DOHH2 (cell line): ENCODE results near the gene TDP2.
"Not testable (repeated sequence)": the region's sequence is repeated elsewhere in the genome, so short reads cannot be mapped to it uniquely, and the experiment has no call there.

Experiments
- H3F3A ChIP-seq: fragments of 200-600 bp; sonication (generic), shearing (Covaris generic); 2 replicates; pipeline ENCODE4 v1.6.0; 2016; ENCODE audit warnings: antibody characterized with exemption, mild to moderate bottlenecking; ENCODE audit not compliant: control insufficient read depth, insufficient read depth
- H3K27ac ChIP-seq: fragments of 200-600 bp; sonication (generic); 2 replicates; pipeline ENCODE4 v1.5.1; 2014; ENCODE audit warnings: low read depth, mild to moderate bottlenecking, low read length, moderate library complexity
- H3K27me3 ChIP-seq: fragments of 200-600 bp; sonication (generic); 2 replicates; pipeline ENCODE4 v1.6.1; 2014; ENCODE audit warnings: mild to moderate bottlenecking, low read length, mixed read lengths; ENCODE audit not compliant: control insufficient read depth
- H3K36me3 ChIP-seq: fragments of 200-600 bp; sonication (generic); 2 replicates; pipeline ENCODE4 v1.6.1; 2014; ENCODE audit warnings: mild to moderate bottlenecking, low read length, moderate library complexity, mixed read lengths; ENCODE audit not compliant: control insufficient read depth
- H3K4me1 ChIP-seq: fragments of 200-600 bp; sonication (generic); 2 replicates; pipeline ENCODE4 v1.6.1; 2014; ENCODE audit warnings: mild to moderate bottlenecking, low read length, mixed read lengths; ENCODE audit not compliant: control insufficient read depth
- H3K4me2 ChIP-seq: fragments of 200-600 bp; sonication (generic); 2 replicates; pipeline ENCODE4 v1.6.0; 2014; ENCODE audit warnings: mild to moderate bottlenecking, low read length, moderate library complexity
- H3K4me3 ChIP-seq: fragments of 200-600 bp; sonication (generic); 2 replicates; pipeline ENCODE4 v1.5.1; 2014; ENCODE audit warnings: mild to moderate bottlenecking, low read length, mixed read lengths
- H3K79me2 ChIP-seq: fragments of 200-600 bp; sonication (generic); 2 replicates; pipeline ENCODE4 v1.6.1; 2014; ENCODE audit warnings: mild to moderate bottlenecking, low read length, mixed read lengths; ENCODE audit not compliant: control insufficient read depth
- H3K9me2 ChIP-seq: fragments of 200-600 bp; sonication (generic); replicated peaks from 2 replicates; pipeline ENCODE4 v1.6.1; 2014; ENCODE audit warnings: mild to moderate bottlenecking, low read length, mixed read lengths; ENCODE audit not compliant: control insufficient read depth
- H3K9me3 ChIP-seq: fragments of 200-600 bp; sonication (generic); 2 replicates; pipeline ENCODE4 v1.6.1; 2014; ENCODE audit warnings: antibody characterized with exemption, low read length, mixed read lengths; ENCODE audit not compliant: control insufficient read depth, insufficient read depth
- H4K20me1 ChIP-seq: fragments of 200-600 bp; sonication (generic); 2 replicates; pipeline ENCODE4 v1.6.0; 2014; ENCODE audit warnings: low read depth, mild to moderate bottlenecking, antibody characterized with exemption, low read length, moderate library complexity; ENCODE audit not compliant: control insufficient read depth, insufficient read depth
- CTCF ChIP-seq: fragments of 200-600 bp; sonication (generic); IDR thresholded peaks from one replicate; pipeline ENCODE4 v1.5.1; 2014; ENCODE audit warnings: antibody characterized with exemption, mild to moderate bottlenecking, low read depth, low read length; ENCODE audit not compliant: poor library complexity, severe bottlenecking
- EZH2phosphoT487 ChIP-seq: fragments of 200-600 bp; sonication (generic); IDR thresholded peaks from 2 replicates; pipeline ENCODE4 v1.6.1; 2017; ENCODE audit warnings: borderline replicate concordance, mild to moderate bottlenecking, antibody characterized with exemption, low read length, moderate library complexity, mixed read lengths

TDP2 gene

GRCh38 chr6:24646771-24647170, 19.9 kb downstream of the TDP2 start:
- Histone ChIP-seq H3K4me1 (peaks cover 31% of the 10 kb centered on the region), H3F3A (peaks cover 20% of the 10 kb centered on the region), H3K4me2 (peak overlapping the region; percentile 75), H3K9me2 (no peaks in the 10 kb centered on the region), H4K20me1 (no peaks in the 10 kb centered on the region), H3K27me3 (no peaks in the 10 kb centered on the region), H3K9me3 (no peaks in the 10 kb centered on the region), H3K4me3 (peak overlapping the region; percentile 74), H3K27ac (no peak overlapping the region), H3K79me2 (no peaks in the 10 kb centered on the region), H3K36me3 (peaks cover 16% of the 10 kb centered on the region)
- no peak for TF ChIP-seq EZH2phosphoT487
- no peak for TF ChIP-seq CTCF

GRCh38 chr6:24644377-24644776, 22.3 kb downstream of the TDP2 start:
- Histone ChIP-seq H3K4me3 (no peak overlapping the region), H4K20me1 (no peaks in the 10 kb centered on the region), H3K27me3 (no peaks in the 10 kb centered on the region), H3F3A (peaks cover 9% of the 10 kb centered on the region), H3K36me3 (no peaks in the 10 kb centered on the region), H3K9me2 (no peaks in the 10 kb centered on the region), H3K9me3 (no peaks in the 10 kb centered on the region), H3K27ac (no peak overlapping the region), H3K4me2 (no peak overlapping the region), H3K79me2 (no peaks in the 10 kb centered on the region), H3K4me1 (peaks cover 18% of the 10 kb centered on the region)
- no peak for TF ChIP-seq CTCF

- Histone ChIP-seq H3K9me3 (peaks cover 1% of the 10 kb centered on the region; the same call in 1 of the 2 replicates), H3K36me3 (no peaks in the 10 kb centered on the region), H4K20me1 (no peaks in the 10 kb centered on the region), H3K9me2 (no peaks in the 10 kb centered on the region), H3F3A (peaks cover 9% of the 10 kb centered on the region), H3K4me1 (peaks cover 18% of the 10 kb centered on the region), H3K27ac (no peak overlapping the region), H3K27me3 (no peaks in the 10 kb centered on the region), H3K4me2 (no peak overlapping the region), H3K4me3 (no peak overlapping the region), H3K79me2 (no peaks in the 10 kb centered on the region)
- TF ChIP-seq EZH2phosphoT487: no peak
Observed at GRCh38 chr6:24643920-24644319, 22.8 kb downstream of the TDP2 start.

GRCh38 chr6:24642061-24642460, 24.6 kb downstream of the TDP2 start:
- no peaks in the 10 kb centered on the region for H3K36me3 ChIP-seq
- peaks cover 2% of the 10 kb centered on the region; the same call in 1 of the 2 replicates for H3K27me3 ChIP-seq
- H4K20me1 ChIP-seq: no peaks in the 10 kb centered on the region
- H3K9me3 ChIP-seq: peaks cover 4% of the 10 kb centered on the region; the same call in 1 of the 2 replicates
- TF ChIP-seq CTCF (no peak), EZH2phosphoT487 (no peak)
- H3K4me1 ChIP-seq: peaks cover 18% of the 10 kb centered on the region
- no peaks in the 10 kb centered on the region for H3K79me2 ChIP-seq
- H3K4me3 ChIP-seq: no peak overlapping the region
- no peaks in the 10 kb centered on the region for H3K9me2 ChIP-seq
- no peak overlapping the region for H3K4me2 ChIP-seq
- no peak overlapping the region for H3K27ac ChIP-seq
- H3F3A ChIP-seq: peaks cover 9% of the 10 kb centered on the region; the same call in 1 of the 2 replicates

- H3K79me2 ChIP-seq, H3K9me2 ChIP-seq, H3K4me3 ChIP-seq, H4K20me1 ChIP-seq, H3K9me3 ChIP-seq, H3K36me3 ChIP-seq, H3K27ac ChIP-seq, H3F3A ChIP-seq, H3K4me2 ChIP-seq, H3K27me3 ChIP-seq: not testable (repeated sequence)
- H3K4me1 ChIP-seq: peaks cover 10% of the 10 kb centered on the region
Observed at GRCh38 chr6:24640631-24641030, 26.1 kb downstream of the TDP2 start.
